Glomerular endothelial cell (primary cell): ENCODE data around the gene ADAMTSL1. TPM values are rescaled to one million over a fixed set of nuclear protein-coding genes. Genes with fewer than 3 reads are reported as not detected.
"Not testable (repeated sequence)": the region's sequence is repeated elsewhere in the genome, so short reads cannot be mapped to it uniquely, and the experiment has no call there.

Experiments
- DNase-seq: peaks from one replicate; pipeline ENCODE4 v3.0.0-alpha.2; 2011; ENCODE audit warnings: low read depth, low spot score; ENCODE audit errors: extremely low read depth
- total RNA-seq: library from RNA; depleted of rRNA; stranded (reverse); fragments of >200 nt; gene quantifications from 2 replicates; pipeline ENCODE4 v1.2.3, GENCODE V29; 2015

ADAMTSL1 gene
- total RNA-seq, 1 donor from 2014 or later = 17.2 TPM

DNA sequence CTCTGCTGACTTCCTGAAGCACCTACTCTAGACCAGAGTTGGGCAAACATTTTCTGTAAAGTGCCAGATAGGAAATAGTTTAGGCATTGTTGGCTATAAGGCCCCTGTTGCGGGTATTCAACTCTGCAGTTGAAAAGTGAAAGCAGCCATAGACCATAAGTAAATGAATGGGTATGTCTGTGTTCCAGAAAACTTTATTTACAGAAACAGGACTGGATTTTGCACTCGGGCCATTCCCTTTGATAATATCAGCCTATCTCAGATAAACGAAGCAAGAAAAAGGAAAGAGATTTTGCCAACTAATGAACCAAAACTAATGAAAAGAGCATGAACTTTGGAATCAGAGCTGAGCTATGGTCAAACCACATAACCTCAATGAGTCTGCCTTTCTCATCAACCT is 374.7 kb downstream of the ADAMTSL1 start:
- no peak for DNase-seq

DNA sequence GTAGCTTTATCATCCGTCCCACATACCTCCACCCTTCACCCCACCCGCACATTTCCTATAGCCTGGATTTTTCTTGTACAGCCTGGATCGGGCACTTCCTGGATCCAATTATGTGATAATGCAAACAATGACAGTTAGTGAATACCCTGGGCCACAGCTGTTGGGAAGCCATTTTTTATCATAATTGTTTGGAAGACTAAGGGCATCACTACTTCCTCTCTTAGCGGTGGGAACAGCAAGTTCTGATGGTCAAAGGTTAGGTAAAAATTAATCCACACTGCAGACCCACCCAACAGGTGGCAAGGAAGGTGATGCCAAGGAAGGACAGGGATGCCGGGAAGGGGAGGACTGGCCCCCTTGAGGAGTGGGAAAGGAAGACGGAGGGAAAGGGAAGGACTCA is 375.3 kb downstream of the ADAMTSL1 start:
- no peak for DNase-seq

DNA sequence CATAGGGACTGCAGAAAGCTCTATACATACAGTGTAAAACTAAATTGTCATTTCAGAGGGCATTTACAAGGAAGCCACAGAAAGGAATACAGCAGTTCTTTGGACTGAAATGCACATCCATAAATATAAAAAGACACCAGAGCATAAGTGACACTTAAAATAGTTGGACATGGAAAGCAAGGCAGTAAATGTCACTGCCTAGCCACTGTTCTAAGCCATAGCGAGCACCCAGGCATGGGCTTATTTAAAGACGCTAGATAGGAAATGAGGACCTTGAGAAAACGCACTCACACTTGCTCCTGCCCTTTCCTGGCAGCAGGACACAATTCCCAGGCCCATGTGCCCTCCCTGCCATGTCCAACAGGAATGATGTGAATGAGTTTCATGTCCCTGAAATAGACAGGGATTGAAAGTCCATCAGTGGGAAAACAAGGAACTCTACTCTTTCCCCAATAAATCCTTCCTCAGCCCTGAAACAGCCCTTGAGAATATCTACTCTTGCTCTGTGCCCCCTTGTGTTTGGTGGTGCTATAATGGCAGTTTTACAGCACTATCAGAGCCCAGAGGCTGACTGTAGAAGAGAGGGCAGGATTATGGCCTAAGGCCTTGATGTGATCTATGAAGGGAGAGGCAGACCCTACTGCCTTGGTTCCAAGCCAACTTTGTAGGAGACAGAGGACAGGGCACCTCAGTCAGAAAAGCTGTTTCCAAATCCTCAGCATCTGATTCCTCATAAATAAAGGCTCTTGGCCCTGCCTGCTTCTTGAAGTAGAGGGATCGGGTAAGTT is 376.1 kb downstream of the ADAMTSL1 start:
- DNase-seq = no peak

DNA sequence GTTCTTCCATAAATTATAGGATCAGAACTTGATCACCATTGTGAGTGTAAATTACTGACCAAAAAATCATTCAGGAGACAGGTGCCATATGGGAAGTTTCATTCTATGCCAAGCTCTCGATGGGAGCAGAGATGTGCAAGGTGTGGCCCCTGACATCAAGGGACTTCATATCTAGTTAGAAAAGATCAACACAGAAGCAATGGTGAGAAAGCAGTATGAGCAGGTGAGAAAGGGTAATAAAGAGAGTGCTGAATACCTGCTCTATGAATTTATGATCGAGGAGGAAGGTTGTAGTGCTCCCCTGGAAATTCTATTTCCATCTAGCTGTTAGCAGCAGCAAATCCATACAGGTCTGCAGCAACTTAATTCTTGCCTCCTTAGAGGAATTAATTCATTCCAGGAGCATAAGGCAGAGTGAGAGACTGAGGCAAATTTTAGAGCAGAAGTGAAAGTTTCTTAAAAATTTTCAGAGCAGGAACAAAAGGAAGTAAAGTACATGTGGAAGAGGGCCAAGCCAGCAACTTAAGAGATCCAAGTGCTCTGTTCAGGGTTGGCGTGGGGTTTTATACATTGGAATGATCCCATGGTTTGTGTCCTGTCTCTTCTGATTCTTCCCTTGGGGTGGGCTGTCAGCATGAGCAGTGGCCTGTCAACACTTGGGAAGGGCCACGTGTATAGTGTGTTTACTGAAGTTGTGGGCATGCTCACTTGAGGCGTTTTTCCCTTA is 377.3 kb downstream of the ADAMTSL1 start:
- no peak for DNase-seq

DNA sequence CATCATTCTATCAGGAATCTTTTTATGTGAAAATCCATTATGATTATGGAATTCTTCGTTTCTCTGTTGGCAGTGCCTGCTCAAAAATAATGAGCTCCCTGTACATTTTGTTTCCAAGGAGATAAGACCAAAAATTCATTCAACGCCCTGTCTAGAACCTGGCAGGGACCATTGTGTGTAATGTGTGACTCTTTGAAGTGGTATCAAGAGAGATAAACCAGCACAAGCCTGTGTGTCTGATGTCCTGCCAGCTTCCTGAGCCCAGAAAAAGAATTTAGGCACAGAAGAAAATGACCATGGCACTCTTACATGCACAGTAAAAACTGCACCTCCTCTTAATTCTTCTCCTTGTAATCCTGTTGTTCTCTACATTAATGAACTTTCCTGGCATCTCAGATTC is 381.7 kb downstream of the ADAMTSL1 start:
- DNase-seq = no peak

DNA sequence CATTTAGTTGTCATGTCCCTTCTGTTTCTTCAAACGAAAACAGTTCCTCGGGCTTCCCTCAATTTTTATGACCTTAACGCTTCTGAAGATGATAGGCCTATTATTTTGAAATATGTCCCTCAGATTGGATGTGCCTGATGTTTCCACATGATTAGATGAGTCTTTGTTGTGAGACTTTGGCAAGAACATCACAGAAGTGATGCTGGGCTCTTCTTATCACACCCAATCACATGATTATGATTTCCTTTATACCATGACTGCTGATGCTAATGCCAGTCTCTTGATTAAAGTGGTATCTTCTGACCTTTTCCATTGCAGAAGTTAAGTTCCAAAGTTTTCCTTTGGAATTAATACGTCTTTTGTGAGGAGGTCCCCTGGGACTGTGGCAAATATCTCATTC is 383.4 kb downstream of the ADAMTSL1 start:
- no peak for DNase-seq

DNA sequence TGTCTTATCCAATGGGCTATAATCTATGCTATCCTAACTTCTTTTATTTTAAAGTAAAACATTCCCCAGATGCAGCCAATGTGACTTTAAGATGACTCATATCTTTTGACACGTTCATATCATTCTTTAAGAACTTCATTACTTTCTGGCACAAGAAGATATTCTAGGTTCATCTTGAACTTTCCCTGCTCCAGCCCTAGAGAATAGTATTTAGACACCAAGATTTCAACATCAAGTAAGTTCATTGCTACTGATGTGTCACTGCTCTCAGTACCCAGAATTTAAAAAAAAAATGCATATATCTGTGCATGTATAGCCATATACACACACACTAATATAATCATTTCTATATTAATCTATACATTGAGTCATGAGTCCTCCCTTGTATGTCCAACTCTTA is 383.8 kb downstream of the ADAMTSL1 start:
- no peak for DNase-seq

DNA sequence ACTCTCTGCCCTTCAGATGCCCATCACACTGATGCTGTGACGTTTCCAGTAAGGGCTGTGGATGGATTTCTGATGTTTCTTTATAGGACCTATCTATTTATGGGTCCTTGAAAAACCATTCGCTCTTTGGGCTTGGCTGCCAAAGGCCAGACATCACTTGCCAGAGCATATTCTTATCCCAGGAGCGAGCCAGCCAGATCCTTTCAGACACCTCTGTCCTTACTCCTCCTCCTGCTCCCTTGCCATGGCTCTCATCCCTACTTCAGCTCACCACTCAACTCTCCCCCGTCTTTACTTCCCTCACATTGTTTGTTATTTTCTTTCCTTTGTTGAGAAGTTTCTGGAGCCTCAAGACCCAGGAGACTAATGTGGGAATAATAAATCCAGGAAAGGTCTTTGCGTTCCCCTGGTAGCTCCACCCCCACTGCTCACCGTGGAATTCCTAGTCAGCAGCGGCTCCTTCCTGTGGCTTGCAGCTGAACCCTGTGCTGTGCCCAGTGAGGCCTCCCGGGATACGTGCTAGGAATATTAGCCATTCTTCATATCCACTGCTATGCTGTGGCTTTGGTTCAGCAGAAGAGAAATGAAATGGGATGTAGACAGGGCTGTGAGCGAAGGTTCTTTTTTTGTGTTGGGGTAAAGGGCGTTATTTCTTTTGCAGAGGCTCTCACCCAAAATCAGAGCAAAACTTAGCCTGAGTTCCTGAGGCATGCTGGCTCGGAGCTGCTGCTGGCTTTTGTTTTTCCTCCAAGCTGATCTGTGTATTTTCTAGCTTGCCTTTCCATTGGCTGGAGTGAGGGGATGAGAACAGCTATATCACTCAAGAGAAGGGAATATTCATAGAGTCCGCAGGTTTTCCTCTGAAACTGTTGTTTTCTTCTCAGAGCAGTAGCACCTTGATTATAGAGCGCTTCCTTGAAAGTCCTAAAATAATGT is 387.9 kb downstream of the ADAMTSL1 start:
- no peak for DNase-seq

DNA sequence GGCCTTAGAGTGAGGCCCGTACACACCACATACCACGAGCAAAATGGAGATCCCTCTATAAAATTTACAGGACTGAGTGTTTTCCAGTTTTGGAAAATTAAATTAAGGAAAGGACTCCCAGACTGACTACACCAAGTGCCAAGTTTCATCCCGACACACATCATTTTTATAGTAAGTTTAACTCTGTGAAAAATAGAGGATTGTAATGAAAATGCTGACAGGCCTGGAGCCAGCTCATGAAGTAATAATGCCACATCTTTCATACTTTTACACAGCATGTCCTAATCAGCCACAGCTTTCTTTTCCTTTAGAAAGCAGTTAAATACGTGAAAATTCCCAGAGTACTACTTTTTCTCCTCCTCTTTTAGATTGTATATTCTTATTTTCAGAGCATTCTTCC is 389.8 kb downstream of the ADAMTSL1 start:
- DNase-seq = no peak

DNA sequence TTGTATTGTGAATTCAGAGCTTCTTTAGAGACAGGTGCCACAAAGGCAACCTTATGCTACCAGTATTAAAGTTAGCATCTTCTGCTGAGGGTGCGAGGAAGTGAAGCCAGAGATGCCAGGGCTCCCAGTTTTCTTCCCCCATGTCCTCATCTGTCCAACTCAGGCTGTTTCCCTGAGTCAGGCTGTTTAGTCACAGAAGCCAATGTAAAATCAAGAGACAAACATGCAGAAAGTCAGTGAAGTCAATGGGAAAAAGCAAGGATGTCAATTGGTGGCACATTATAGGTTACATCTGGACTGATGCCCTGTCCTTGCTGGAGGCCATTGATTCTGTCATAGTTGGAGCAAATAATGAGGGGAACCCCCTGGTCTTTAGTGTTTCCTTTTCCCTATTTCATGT is 390.6 kb downstream of the ADAMTSL1 start:
- no peak for DNase-seq

DNA sequence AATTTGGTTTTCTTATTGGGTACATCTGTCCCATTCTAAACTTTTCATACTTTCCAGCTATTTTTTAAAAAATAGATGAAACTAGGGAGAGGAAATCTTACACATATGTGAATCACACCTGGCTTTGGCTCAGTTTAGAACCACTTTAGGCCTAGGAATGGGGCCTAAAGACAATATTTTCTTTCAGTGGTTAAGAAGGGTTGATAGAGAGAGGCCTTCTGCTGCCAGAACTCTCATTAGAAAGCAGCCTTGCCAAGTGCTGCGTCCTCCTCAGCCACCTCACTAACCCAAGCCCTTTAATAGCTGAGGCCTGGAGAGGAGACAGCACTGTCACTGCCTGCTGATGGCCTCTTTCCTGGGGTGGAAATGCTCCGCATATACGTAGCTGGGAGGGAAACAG is 391.6 kb downstream of the ADAMTSL1 start:
- DNase-seq = no peak

DNA sequence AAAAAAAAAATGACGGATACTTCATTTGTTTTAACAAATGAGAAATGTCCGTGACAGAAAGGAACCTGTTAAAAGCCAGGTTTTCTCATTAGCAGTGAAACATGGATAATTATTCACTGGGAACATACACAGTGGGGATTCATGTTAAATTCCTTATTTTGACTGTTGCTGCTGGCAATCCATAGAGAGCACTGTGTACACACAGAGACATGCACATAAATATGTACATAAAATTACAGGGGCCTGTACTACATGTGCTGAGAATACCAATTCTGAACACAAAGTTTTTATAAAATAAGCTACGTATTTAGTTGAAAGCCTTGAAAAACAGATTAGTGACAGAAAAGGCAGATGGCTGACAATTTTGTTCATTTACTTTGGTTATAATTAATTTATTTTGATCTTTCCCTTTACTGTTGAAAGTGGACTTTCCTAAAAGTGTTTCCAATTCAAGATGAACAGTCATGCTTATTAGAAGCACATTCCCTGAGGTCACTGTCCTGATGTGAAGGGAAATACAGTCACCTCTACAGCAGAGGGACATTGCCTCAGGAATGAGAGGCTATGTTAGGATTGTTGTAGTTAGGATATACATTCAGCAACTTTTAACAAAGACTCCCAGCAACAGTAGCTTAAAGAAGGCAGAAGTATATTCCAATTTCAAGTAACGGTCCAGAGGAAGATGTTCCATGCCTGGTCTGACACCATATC is 392.3 kb downstream of the ADAMTSL1 start:
- DNase-seq = no peak

DNA sequence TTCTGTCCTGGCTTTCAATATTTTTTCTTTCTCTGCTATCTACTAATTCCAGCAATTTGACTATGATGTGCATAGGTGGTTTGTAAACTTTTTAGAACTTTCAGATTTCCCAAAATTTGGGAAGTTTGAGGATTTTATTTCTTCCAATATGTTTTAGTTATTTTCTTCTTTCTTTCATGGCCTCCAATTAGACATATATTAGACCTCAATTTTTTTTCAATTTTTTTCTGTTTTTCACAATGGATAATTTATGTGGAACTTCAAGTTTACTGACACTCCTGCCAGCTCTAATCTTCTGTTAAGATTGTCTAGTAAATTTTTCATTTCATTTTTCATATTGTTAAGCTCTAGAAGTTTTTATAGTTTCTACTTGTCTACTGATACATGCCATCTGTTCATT is 395.8 kb downstream of the ADAMTSL1 start:
- DNase-seq = no peak

DNA sequence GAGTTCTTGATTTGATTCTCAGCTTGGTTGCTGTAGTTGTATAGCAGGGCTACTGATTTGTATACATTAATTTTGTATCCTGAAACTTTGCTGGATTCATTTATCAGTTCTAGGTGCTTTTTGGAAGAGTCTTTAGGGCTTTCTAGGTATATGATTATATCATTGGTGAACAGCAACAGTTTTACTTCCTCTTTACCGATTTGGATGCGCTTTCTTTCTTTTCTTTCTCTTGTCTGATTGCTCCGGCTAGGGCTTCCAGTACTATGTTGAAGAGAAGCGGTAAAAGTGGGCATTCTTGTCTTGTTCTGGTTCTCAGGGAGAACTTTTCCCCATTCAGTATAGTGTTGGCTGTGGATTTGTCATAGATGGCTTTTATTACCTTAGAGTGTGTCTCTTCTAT is 400.1 kb downstream of the ADAMTSL1 start:
- DNase-seq = no peak

DNA sequence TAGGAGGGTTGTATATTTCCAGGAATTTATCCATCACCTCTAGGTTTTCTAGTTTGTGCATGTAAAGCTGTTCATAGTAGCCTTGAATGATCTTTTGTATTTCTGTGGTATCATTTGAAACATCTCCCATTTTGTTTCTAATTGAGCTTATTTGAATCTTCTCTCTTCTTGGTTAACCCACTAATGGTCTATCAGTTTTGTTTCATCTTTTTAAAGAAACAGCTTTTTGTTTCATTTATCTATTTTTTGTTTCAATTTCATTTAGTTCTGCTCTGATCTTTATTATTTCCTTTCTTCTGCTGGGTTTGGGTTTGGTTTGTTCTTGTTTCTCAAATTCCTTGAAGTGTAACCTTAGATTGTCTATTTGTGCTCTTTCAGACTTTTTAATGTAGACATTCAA is 401.0 kb downstream of the ADAMTSL1 start:
- DNase-seq = not testable (repeated sequence)

DNA sequence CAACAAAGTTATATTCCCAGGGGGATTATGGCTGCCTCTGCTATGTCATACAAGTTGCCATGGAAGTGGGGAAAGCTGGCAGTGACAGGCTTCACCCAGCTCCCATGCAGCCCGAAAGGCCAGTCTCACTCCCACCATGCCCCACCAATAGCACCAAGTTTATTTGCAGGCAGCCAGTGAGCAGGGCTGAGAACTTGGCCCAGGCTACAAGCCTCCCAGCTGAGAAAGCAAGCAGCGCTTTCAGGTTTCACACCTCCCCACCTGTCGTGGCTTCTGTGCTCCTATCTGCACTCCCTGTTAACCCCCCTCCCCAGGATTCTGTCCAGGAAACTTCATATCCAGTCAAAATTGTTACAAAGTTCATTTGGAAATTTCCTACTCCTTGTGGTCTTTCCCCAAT is 404.0 kb downstream of the ADAMTSL1 start:
- no peak for DNase-seq

DNA sequence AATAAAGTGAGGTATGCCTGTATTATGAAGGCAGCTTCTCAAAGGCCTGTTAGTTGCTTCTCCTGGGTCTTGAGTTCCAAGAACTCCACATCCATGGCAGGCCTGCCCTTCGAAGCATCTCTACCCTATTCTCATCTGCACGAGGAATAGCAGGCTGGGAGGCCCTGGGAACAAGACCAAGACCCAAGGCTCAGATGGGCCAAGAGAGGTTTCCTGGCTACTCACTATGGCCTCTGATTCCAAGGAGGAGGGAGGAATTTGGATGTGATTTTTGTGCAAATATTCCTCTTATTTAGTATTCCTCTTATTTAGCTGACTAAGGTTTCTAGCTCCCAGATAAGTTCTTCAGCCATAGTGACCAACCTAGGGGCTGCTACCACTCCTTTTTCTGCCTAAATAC is 407.8 kb downstream of the ADAMTSL1 start:
- no peak for DNase-seq

DNA sequence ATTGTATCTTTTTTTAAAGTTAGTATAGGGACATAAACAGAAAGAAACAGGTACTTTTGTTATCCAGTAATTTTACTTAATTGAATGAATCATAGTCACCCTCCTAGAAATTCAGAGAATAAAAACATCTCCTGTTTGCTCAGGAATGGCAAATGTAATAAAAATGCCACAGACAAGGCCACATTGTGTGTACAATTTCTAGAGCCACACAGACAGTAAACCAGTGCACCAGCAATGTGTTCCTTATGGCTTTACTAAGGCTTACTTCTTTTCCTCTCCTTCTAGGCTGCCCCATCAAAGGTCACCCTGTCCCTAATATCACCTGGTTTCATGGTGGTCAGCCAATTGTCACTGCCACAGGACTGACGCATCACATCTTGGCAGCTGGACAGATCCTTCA is 413.6 kb downstream of the ADAMTSL1 start:
- no peak for DNase-seq

DNA sequence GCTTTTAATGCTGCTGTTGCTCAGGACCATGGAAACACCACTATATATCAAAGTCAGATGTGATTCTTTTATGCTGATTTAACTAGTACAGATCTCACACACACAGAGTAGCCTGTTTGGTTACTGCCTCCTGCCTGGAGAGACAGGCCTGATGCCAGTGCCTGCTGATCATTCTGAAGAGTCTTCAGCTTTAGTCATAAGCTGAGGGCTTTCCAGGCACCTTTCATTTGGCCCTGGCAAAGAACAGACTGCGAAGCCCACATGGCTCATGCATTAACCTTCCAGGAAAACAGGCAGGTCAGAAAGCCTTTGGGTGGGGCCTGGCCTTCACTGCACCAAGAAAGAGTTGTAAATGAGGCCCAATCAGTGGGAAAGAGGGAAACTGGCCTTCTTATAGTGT is 414.3 kb downstream of the ADAMTSL1 start:
- no peak for DNase-seq

DNA sequence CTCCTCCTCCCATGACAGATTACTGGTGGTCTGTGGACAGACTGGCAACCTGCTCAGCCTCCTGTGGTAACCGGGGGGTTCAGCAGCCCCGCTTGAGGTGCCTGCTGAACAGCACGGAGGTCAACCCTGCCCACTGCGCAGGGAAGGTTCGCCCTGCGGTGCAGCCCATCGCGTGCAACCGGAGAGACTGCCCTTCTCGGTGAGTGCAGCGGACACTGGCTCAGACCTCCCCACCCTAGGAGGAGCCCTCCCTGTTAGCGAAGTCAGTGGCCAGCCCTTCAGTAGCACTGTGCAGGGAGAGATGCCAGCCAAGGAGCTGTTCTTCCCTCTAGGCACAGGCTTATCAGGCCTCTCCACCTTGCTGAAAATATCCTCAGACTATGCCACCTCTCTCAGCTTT is 415.6 kb downstream of the ADAMTSL1 start:
- no peak for DNase-seq

DNA sequence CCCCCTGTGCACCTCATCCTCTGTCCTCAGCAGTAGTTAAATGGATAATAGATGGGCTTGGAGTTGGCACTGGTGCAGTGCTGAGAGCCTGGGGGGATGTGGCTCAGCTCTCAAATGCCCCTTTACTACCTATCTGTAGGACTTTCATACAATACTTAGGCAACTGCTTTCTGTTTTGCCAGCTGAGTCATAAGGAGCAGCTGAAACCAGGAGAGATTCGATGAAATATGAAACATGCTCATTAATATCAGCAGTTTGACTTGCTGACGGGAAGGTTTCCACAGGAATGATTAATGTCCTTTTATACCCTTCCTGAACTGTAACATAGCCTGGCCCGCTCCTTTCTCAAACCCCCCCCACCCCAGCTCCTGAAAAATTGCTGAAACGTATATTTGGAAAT is 416.4 kb downstream of the ADAMTSL1 start:
- DNase-seq = no peak
